Testis (tissue), 3 donors: ENCODE data around the gene ZNF556. TPM values are rescaled to one million over a fixed set of nuclear protein-coding genes. Genes with fewer than 3 reads are reported as not detected.

Experiments used
- DNase-seq: peaks from one replicate; pipeline ENCODE4 v3.0.0-alpha.2; 2019
- H3K27ac ChIP-seq, 2 donors: fragments of 200-600 bp; sonication (generic); one replicate each; pipeline ENCODE4 v1.5.1; 2019
- H3K27me3 ChIP-seq: fragments of 200-600 bp; sonication (generic); one replicate; pipeline ENCODE4 v1.5.1; 2019
- H3K36me3 ChIP-seq: fragments of 200-600 bp; sonication (generic); one replicate; pipeline ENCODE4 v1.5.1; 2017; ENCODE audit warnings: low read depth; ENCODE audit errors: missing control alignments
- H3K4me1 ChIP-seq: fragments of 200-600 bp; sonication (generic); one replicate; pipeline ENCODE4 v1.5.1; 2019
- H3K4me3 ChIP-seq, 2 donors: fragments of 200-600 bp; sonication (generic); one replicate each; pipeline ENCODE4 v1.5.1; 2017 to 2019
- H3K9me3 ChIP-seq: fragments of 200-600 bp; sonication (generic); one replicate; pipeline ENCODE4 v1.5.1; 2017
- POLR2A ChIP-seq: fragments of 450-650 bp; IDR thresholded peaks from one replicate; pipeline ENCODE4 v1.6.1; 2017; ENCODE audit warnings: antibody characterized with exemption, mild to moderate bottlenecking, moderate library complexity
- WGBS, 2 donors: methylation state at CpG; one replicate each; pipeline ENCODE4 v1.1.5; 2018; 5-methylcytosine and 5-hydroxymethylcytosine counted together
- intact Hi-C: fragments of 100-400 bp; cut with DNase I; formaldehyde crosslinking; loops from one replicate; pipeline ENCODE4 v1.15.1; 2023; ENCODE audit warnings: low total_unique reads
- polyA plus RNA-seq: library from polyadenylated mRNA; stranded (reverse); fragments of 350-450 nt; fragmentation: Illumina TruSeq; extraction: RNeasy Lipid Tissue Mini Kit (QIAGEN cat#74804); gene quantifications from one replicate; pipeline ENCODE4 v1.2.3, GENCODE V29; 2014; ENCODE audit warnings: low read depth, low replicate concordance; ENCODE audit not compliant: insufficient read depth
- total RNA-seq, 2 donors: library from RNA; depleted of rRNA; stranded (reverse); fragments of >200 nt; gene quantifications; one replicate each; pipeline ENCODE4 v1.2.3, GENCODE V29; 2016
- TF ChIP-seq, protein P1 (sequence below), 3 experiments: fragments of 450-650 bp in 2 of 3; fragments of 200-600 bp in 1 of 3; sonication (generic) in 1 of 3; IDR thresholded peaks; one replicate each; pipeline ENCODE4 v1.5.1; 2016 to 2019; ENCODE audit warnings: antibody characterized with exemption in 3 of 3, mild to moderate bottlenecking in 2 of 3, moderate library complexity in 1 of 3

ZNF556 gene
- total and polyA plus RNA-seq, 3 donors from 2014 or later: 1.9 to 2.4 (median 2.3) TPM

- WGBS, 2 donors: 80 to 86% methylated on average over 13 of the region's 13 CpGs
- Histone ChIP-seq H3K27me3 (no peaks in the 10 kb centered on the region), H3K27ac (no peak overlapping the region), H3K4me3 (no peak overlapping the region), H3K4me1 (peaks cover 4% of the 10 kb centered on the region), H3K36me3 (no peaks in the 10 kb centered on the region), H3K9me3 (no peaks in the 10 kb centered on the region)
- intact Hi-C loops: no loop called here
- TF ChIP-seq, protein P1, sequence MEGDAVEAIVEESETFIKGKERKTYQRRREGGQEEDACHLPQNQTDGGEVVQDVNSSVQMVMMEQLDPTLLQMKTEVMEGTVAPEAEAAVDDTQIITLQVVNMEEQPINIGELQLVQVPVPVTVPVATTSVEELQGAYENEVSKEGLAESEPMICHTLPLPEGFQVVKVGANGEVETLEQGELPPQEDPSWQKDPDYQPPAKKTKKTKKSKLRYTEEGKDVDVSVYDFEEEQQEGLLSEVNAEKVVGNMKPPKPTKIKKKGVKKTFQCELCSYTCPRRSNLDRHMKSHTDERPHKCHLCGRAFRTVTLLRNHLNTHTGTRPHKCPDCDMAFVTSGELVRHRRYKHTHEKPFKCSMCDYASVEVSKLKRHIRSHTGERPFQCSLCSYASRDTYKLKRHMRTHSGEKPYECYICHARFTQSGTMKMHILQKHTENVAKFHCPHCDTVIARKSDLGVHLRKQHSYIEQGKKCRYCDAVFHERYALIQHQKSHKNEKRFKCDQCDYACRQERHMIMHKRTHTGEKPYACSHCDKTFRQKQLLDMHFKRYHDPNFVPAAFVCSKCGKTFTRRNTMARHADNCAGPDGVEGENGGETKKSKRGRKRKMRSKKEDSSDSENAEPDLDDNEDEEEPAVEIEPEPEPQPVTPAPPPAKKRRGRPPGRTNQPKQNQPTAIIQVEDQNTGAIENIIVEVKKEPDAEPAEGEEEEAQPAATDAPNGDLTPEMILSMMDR (IDR thresholded peaks at IDR 0.05): no peak
- no peak for TF ChIP-seq POLR2A
- DNase-seq: no peak
These were observed 20.8 kb upstream of the ZNF556 start for GRCh38 chr19:2846180-2846894.

GRCh38 chr19:2847507-2847906 is 19.6 kb upstream of the ZNF556 start:
- no peak for TF ChIP-seq POLR2A
- TF ChIP-seq, protein P1 (IDR thresholded peaks at IDR 0.05): no peak
- Histone ChIP-seq H3K9me3 (no peaks in the 10 kb centered on the region), H3K27me3 (no peaks in the 10 kb centered on the region), H3K27ac (no peak overlapping the region), H3K4me3 (no peak overlapping the region), H3K36me3 (no peaks in the 10 kb centered on the region), H3K4me1 (no peaks in the 10 kb centered on the region)
- no peak for DNase-seq
- 96 to 97% methylated on average over 3 of the region's 3 CpGs for WGBS, 2 donors
- intact Hi-C loops: no loop called here

GRCh38 chr19:2848616-2849015 is 18.5 kb upstream of the ZNF556 start:
- H3K36me3 ChIP-seq: no peaks in the 10 kb centered on the region
- H3K27ac ChIP-seq: no peak overlapping the region
- no peak overlapping the region for H3K4me3 ChIP-seq
- no peak for TF ChIP-seq POLR2A
- TF ChIP-seq, protein P1 (IDR thresholded peaks at IDR 0.05): no peak
- no peaks in the 10 kb centered on the region for H3K4me1 ChIP-seq
- no peak for DNase-seq
- 85 to 91% methylated on average over 4 of the region's 4 CpGs for WGBS, 2 donors
- H3K9me3 ChIP-seq: no peaks in the 10 kb centered on the region
- intact Hi-C loops: no loop called here
- H3K27me3 ChIP-seq: no peaks in the 10 kb centered on the region

DNA sequence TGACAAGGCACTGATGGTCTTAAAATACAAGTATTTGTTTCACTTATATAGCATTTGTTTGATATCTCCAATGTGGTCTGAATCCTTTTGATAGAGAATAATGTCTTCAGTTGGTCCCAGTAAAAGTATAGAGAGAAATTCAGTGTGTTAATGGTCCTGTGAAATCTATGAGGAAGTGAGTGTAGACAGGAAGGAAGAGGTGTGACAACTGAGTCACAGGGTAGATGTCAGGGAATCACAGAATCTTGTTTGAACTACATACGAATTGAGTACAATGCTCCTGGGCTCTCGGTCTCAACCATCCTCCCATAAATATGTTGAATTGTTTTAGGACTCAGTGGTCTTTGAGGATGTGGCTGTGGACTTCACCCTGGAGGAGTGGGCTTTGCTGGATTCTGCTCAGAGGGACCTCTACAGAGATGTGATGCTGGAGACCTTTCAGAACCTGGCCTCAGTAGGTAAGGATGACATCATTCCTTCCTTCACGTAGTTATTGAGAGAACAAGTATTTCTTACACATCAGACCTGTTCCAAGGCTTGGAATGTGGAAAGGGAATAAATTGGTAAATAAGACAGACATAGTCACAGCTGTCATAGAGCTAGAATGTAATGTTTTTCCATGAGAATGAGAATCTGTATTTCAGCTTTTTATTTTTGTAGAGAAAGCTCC is 16.7 kb upstream of the ZNF556 start:
- WGBS, 2 donors: 93 to 96% methylated on average over 3 of the region's 3 CpGs
- Histone ChIP-seq H3K36me3 (peaks cover 4% of the 10 kb centered on the region), H3K27me3 (no peaks in the 10 kb centered on the region), H3K4me3 (no peak overlapping the region), H3K9me3 (no peaks in the 10 kb centered on the region), H3K4me1 (no peaks in the 10 kb centered on the region), H3K27ac (no peak overlapping the region)
- TF ChIP-seq, protein P1 (IDR thresholded peaks at IDR 0.05): no peak
- TF ChIP-seq POLR2A: no peak
- intact Hi-C loops: no loop called here
- DNase-seq: no peak

GRCh38 chr19:2852598-2852997 is 14.5 kb upstream of the ZNF556 start:
- WGBS, 2 donors: 96 to 98% methylated on average over 10 of the region's 10 CpGs
- Histone ChIP-seq H3K9me3 (no peaks in the 10 kb centered on the region), H3K36me3 (peaks cover 4% of the 10 kb centered on the region), H3K4me1 (no peaks in the 10 kb centered on the region), H3K27ac (no peak overlapping the region), H3K27me3 (no peaks in the 10 kb centered on the region), H3K4me3 (no peak overlapping the region)
- DNase-seq: no peak
- intact Hi-C loops: no loop called here
- TF ChIP-seq, protein P1 (IDR thresholded peaks at IDR 0.05): no peak
- TF ChIP-seq POLR2A: no peak
